H1 (cell line): ENCODE measurements around the gene STRA8. TPM values are rescaled to one million over a fixed set of nuclear protein-coding genes. Genes with fewer than 3 reads are reported as not detected.

Experiments used
- CTCF ChIA-PET: fragments of 300-600 bp; sonication (Branson Sonifier 250); formaldehyde crosslinking; loops from one replicate; lab custom pipeline; 2021; ENCODE audit not compliant: partially characterized antibody; lab: Charles Lee
- POLR2A ChIA-PET: fragments of 300-600 bp; sonication (Branson Sonifier 250); formaldehyde crosslinking; loops from one replicate; lab custom pipeline; 2021; ENCODE audit warnings: inconsistent platforms; ENCODE audit not compliant: partially characterized antibody; lab: Charles Lee
- DNase-seq, 2 experiments: peaks; one replicate each; pipeline versions ENCODE4 v3.0.0 to v3.0.0-alpha.2; 2010 to 2022; ENCODE audit warnings: low spot score in 2 of 2, low read depth in 1 of 2, mixed read lengths in 1 of 2
- FAIRE-seq: peaks from 2 replicates; lab custom pipeline; 2011; peaks lifted over from hg19 to GRCh38; lab: Jason Lieb, UNC
- H2AFZ ChIP-seq: 2 replicates; pipeline ENCODE4 v1.8.1; 2012; ENCODE audit warnings: low read length, inconsistent platforms
- H2AK5ac ChIP-seq: 2 replicates; pipeline ENCODE4 v1.6.1; 2013; ENCODE audit warnings: low read depth, low read length
- H2BK120ac ChIP-seq: replicated peaks from 2 replicates; pipeline ENCODE3; 2013; ENCODE audit warnings: low read depth, low read length, inconsistent platforms
- H2BK12ac ChIP-seq: 2 replicates; pipeline ENCODE4 v1.6.1; 2013; ENCODE audit warnings: low read depth, low read length
- H2BK15ac ChIP-seq: 2 replicates; pipeline ENCODE4 v1.6.1; 2013; ENCODE audit warnings: low read length
- H2BK20ac ChIP-seq: 2 replicates; pipeline ENCODE4 v1.6.1; 2013; ENCODE audit warnings: low read length
- H2BK5ac ChIP-seq: 2 replicates; pipeline ENCODE4 v1.6.1; 2013; ENCODE audit warnings: low read depth, low read length
- H3K14ac ChIP-seq: 2 replicates; pipeline ENCODE4 v1.6.1; 2013; ENCODE audit warnings: inconsistent platforms; ENCODE audit not compliant: insufficient read length
- H3K18ac ChIP-seq: 2 replicates; pipeline ENCODE4 v1.6.1; 2013; ENCODE audit warnings: low read length; ENCODE audit errors: extremely low read depth
- H3K23ac ChIP-seq: 2 replicates; pipeline ENCODE4 v1.6.1; 2013; ENCODE audit warnings: inconsistent platforms; ENCODE audit not compliant: insufficient read length
- H3K23me2 ChIP-seq: 2 replicates; pipeline ENCODE4 v1.6.1; 2013; ENCODE audit warnings: low read depth, low read length
- H3K27ac ChIP-seq: 2 replicates; pipeline ENCODE4 v1.6.1; 2011; ENCODE audit warnings: low read depth, low read length, inconsistent platforms
- H3K27me3 ChIP-seq, 4 experiments: replicated peaks in 1 of 4; 1 replicate in 1 of 4; 2 replicates in 3 of 4; pipeline versions ENCODE4 v1.6.1 to v1.8.1; 2011 to 2013; ENCODE audit warnings: low read length in 3 of 4, mild to moderate bottlenecking in 3 of 4, inconsistent platforms in 2 of 4, mixed read lengths in 2 of 4, moderate library complexity in 1 of 4; ENCODE audit not compliant: control insufficient read depth in 3 of 4, insufficient read depth in 3 of 4; ENCODE audit errors: extremely low read depth in 1 of 4
- H3K36me3 ChIP-seq, 4 experiments: 2 replicates each; pipeline versions ENCODE4 v1.6.1 to v1.8.1; 2011 to 2013; ENCODE audit warnings: mild to moderate bottlenecking in 4 of 4, low read length in 3 of 4, moderate library complexity in 2 of 4, control low read depth in 1 of 4, inconsistent platforms in 1 of 4; ENCODE audit not compliant: insufficient read depth in 4 of 4, control insufficient read depth in 2 of 4
- H3K4ac ChIP-seq: replicated peaks from 2 replicates; pipeline ENCODE3; 2013; ENCODE audit warnings: low read length, low read depth, mixed read lengths, inconsistent platforms; ENCODE audit not compliant: insufficient read length
- H3K4me1 ChIP-seq, 4 experiments: replicated peaks in 1 of 4; 1 replicate in 1 of 4; 2 replicates in 3 of 4; pipeline versions ENCODE4 v1.6.1 to v1.8.1; 2011 to 2013; ENCODE audit warnings: low read length in 3 of 4, inconsistent platforms in 2 of 4, mixed read lengths in 1 of 4; ENCODE audit not compliant: insufficient read depth in 4 of 4, control insufficient read depth in 3 of 4
- H3K4me2 ChIP-seq, 2 experiments: 2 replicates each; pipeline versions ENCODE4 v1.6.1 to v1.8.1; 2011 to 2013; ENCODE audit warnings: low read depth in 2 of 2, low read length in 2 of 2, control low read depth in 1 of 2, inconsistent platforms in 1 of 2, mild to moderate bottlenecking in 1 of 2; ENCODE audit not compliant: insufficient read depth in 1 of 2
- H3K4me3 ChIP-seq, 4 experiments: fragments of 200-600, 300-600 bp in 1 of 4; sonication (generic), shearing (Covaris generic), sonication (Bioruptor Twin) in 1 of 4; 2 replicates each; pipeline versions ENCODE4 v1.5.1 to v1.8.1; 2011 to 2016; ENCODE audit warnings: low read length in 4 of 4, low read depth in 3 of 4, control low read depth in 2 of 4, inconsistent platforms in 2 of 4, mild to moderate bottlenecking in 2 of 4, mixed read lengths in 1 of 4, moderate library complexity in 1 of 4; ENCODE audit not compliant: insufficient read depth in 2 of 4; ENCODE audit errors: extremely low read depth in 1 of 4
- H3K56ac ChIP-seq: replicated peaks from 2 replicates; pipeline ENCODE3; 2013; ENCODE audit warnings: low read depth, mild to moderate bottlenecking, mixed read lengths, low read length, inconsistent platforms; ENCODE audit not compliant: insufficient read length
- H3K79me1 ChIP-seq: 2 replicates; pipeline ENCODE4 v1.6.1; 2013; ENCODE audit warnings: low read depth, low read length, control low read depth
- H3K79me2 ChIP-seq, 2 experiments: 2 replicates each; pipeline versions ENCODE4 v1.6.1 to v1.8.1; 2012 to 2013; ENCODE audit warnings: low read length in 2 of 2, mild to moderate bottlenecking in 2 of 2, inconsistent platforms in 1 of 2; ENCODE audit not compliant: insufficient read depth in 2 of 2, control insufficient read depth in 1 of 2
- H3K9ac ChIP-seq, 4 experiments: replicated peaks in 1 of 4; 1 replicate in 1 of 4; 2 replicates in 3 of 4; pipeline versions ENCODE4 v1.6.1 to v1.8.1; 2011 to 2013; ENCODE audit warnings: low read depth in 3 of 4, low read length in 3 of 4, control low read depth in 2 of 4, mild to moderate bottlenecking in 2 of 4, moderate library complexity in 2 of 4, inconsistent platforms in 1 of 4; ENCODE audit errors: extremely low read depth in 1 of 4
- H3K9me3 ChIP-seq, 2 experiments: 2 replicates each; pipeline versions ENCODE4 v1.6.1 to v1.8.1; 2012 to 2013; ENCODE audit warnings: mild to moderate bottlenecking in 2 of 2, moderate library complexity in 2 of 2, control low read depth in 1 of 2, inconsistent platforms in 1 of 2, low read depth in 1 of 2, low read length in 1 of 2, mixed read lengths in 1 of 2; ENCODE audit not compliant: insufficient read depth in 2 of 2
- H4K20me1 ChIP-seq, 2 experiments: replicated peaks in 1 of 2; 2 replicates each; pipeline versions ENCODE3 to v1.8.1; 2011 to 2013; ENCODE audit warnings: inconsistent platforms in 2 of 2, low read length in 2 of 2, mild to moderate bottlenecking in 1 of 2; ENCODE audit not compliant: insufficient read depth in 2 of 2, control insufficient read depth in 1 of 2
- H4K5ac ChIP-seq: 2 replicates; pipeline ENCODE4 v1.6.1; 2013; ENCODE audit warnings: low read length, low read depth, mixed read lengths, inconsistent platforms; ENCODE audit not compliant: insufficient read length
- H4K8ac ChIP-seq: 2 replicates; pipeline ENCODE4 v1.8.0; 2013; ENCODE audit warnings: mild to moderate bottlenecking, moderate library complexity, low read length, inconsistent platforms; ENCODE audit not compliant: insufficient read depth; ENCODE audit errors: extremely low read depth
- H4K91ac ChIP-seq: replicated peaks from 2 replicates; pipeline ENCODE3; 2013; ENCODE audit warnings: low read length, mixed read lengths, inconsistent platforms; ENCODE audit not compliant: insufficient read length
- BRCA1 ChIP-seq: IDR thresholded peaks from 2 replicates; pipeline ENCODE4 v1.6.1; 2012; ENCODE audit warnings: low read depth, low read length, improper control_type of control experiment
- CTCF ChIP-seq, 3 experiments: IDR thresholded peaks; 1 replicate in 2 of 3; 2 replicates in 1 of 3; pipeline versions ENCODE4 v1.5.1 to v1.6.1; 2011; ENCODE audit warnings: low read length in 3 of 3, mild to moderate bottlenecking in 3 of 3, inconsistent platforms in 2 of 3, low read depth in 1 of 3, moderate library complexity in 1 of 3; ENCODE audit not compliant: insufficient read depth in 1 of 3; ENCODE audit errors: control extremely low read depth in 1 of 3
- E2F6 ChIP-seq: IDR thresholded peaks from 2 replicates; pipeline ENCODE4 v1.6.1; 2012; ENCODE audit warnings: inconsistent platforms
- HDAC2 ChIP-seq, 2 experiments: fragments of 300-600 bp in 1 of 2; sonication (generic) in 1 of 2; IDR thresholded peaks; 2 replicates each; pipeline ENCODE4 v1.6.1; 2011 to 2012; ENCODE audit warnings: low read depth in 2 of 2, low read length in 2 of 2, mild to moderate bottlenecking in 2 of 2, moderate library complexity in 2 of 2, borderline replicate concordance in 1 of 2, inconsistent platforms in 1 of 2
- JUN ChIP-seq: IDR thresholded peaks from 2 replicates; pipeline ENCODE4 v1.6.1; 2011; ENCODE audit warnings: low read depth, mild to moderate bottlenecking, improper control_type of control experiment, low read length
- RAD21 ChIP-seq, 2 experiments: IDR thresholded peaks in 1 of 2; conservative IDR thresholded peaks in 1 of 2; 2 replicates each; pipeline ENCODE4 v1.6.1; 2011; ENCODE audit warnings: low read depth in 2 of 2, low read length in 2 of 2, improper control_type of control experiment in 1 of 2, inconsistent platforms in 1 of 2, mild to moderate bottlenecking in 1 of 2, moderate library complexity in 1 of 2
- SAP30 ChIP-seq: fragments of 300-600 bp; sonication (generic); IDR thresholded peaks from 2 replicates; pipeline ENCODE4 v1.7.1; 2012; ENCODE audit warnings: low read length, moderate library complexity, mild to moderate bottlenecking, inconsistent platforms; ENCODE audit not compliant: insufficient read depth, insufficient replicate concordance
- SUZ12 ChIP-seq: fragments of 200-600 bp; sonication (generic); IDR thresholded peaks from 2 replicates; pipeline ENCODE4 v1.6.1; 2012; ENCODE audit warnings: mild to moderate bottlenecking, inconsistent platforms, low read length, moderate library complexity, mixed read lengths
- whole genome bisulfite sequencing, 2 experiments: shearing (Covaris generic) in 1 of 2; methylation state at CpG; one replicate each; pipeline versions ENCODE4 v1.1.6 to v1.1.7; 2013 to 2015; ENCODE audit warnings: low lambda C conversion rate in 2 of 2, mixed read lengths in 2 of 2, inconsistent platforms in 1 of 2, low coverage in 1 of 2, missing lambda C conversion rate in 1 of 2; ENCODE audit not compliant: insufficient replicate concordance in 2 of 2, insufficient coverage in 1 of 2, insufficient read length in 1 of 2; ENCODE audit errors: extremely low coverage in 1 of 2, missing lambda C conversion rate in 1 of 2; 5-methylcytosine and 5-hydroxymethylcytosine counted together
- polyA plus RNA-seq, 7 experiments: library from polyadenylated mRNA; depleted of rRNA in 3 of 7; stranded (reverse) in 5 of 7; unstranded in 2 of 7; fragments of >200 nt in 5 of 7; fragments of 200-250 nt in 2 of 7; gene quantifications; 1 replicate in 5 of 7; 2 replicates in 1 of 7; 4 replicates in 1 of 7; pipeline versions ENCODE4 v1.2.1 to v1.2.3, GENCODE V29; 2011 to 2013; ENCODE audit warnings: missing spikeins in 2 of 7, mixed read lengths in 2 of 7
- total RNA-seq: library from RNA; stranded (reverse); fragmentation: NEBNext Ultra II Directional; extraction: Animal tissue kit (Norgen Biotek cat#: 25700); gene quantifications from 2 replicates; pipeline ENCODE4 v1.2.1, GENCODE V29; 2021

The STRA8 gene
- total and polyA plus RNA-seq, 2 of the 8 experiments (the other 6 are each of a cell fraction or from before 2014, with no cell fraction given), result not detected

GRCh38 chr7:135257790-135258189 lies 24.2 kb downstream of the STRA8 start:
- Histone ChIP-seq H4K8ac (no peak overlapping the region), H3K14ac (no peak overlapping the region), H3K23ac (no peak overlapping the region), H3K27ac (no peak overlapping the region), H3K36me3 (no peaks in the 10 kb centered on the region), H2BK20ac (no peak overlapping the region), H3K27me3 (no peaks in the 10 kb centered on the region; a peak in 2 of 7 replicates), H3K4me3 (no peak overlapping the region), H3K4me1 (peaks cover 0 to 5% (median 4%) of the 10 kb centered on the region in 4 experiments; a peak in 4 of 7 replicates), H2BK120ac (no peak overlapping the region), H3K79me1 (no peaks in the 10 kb centered on the region), H3K79me2 (no peaks in the 10 kb centered on the region), H2BK5ac (no peak overlapping the region), H3K23me2 (no peaks in the 10 kb centered on the region), H2AFZ (no peak overlapping the region), H2AK5ac (no peak overlapping the region), H3K56ac (no peak overlapping the region), H2BK12ac (no peak overlapping the region), H4K5ac (no peak overlapping the region), H3K4ac (no peak overlapping the region), H3K9me3 (no peaks in the 10 kb centered on the region), H3K18ac (no peak overlapping the region), H2BK15ac (no peak overlapping the region), H3K4me2 (no peak overlapping the region), H4K91ac (no peak overlapping the region), H3K9ac (no peak overlapping the region), H4K20me1 (no peaks in the 10 kb centered on the region)
- FAIRE-seq (no peak), DNase-seq (no peak)
- ChIA-PET POLR2A (no interaction called here), CTCF (interaction anchor here (1.2 to 1.5 kb wide), 2 partner anchors 17 to 22 kb away, joined by 5 read pairs; no protein-coding TSS in a partner anchor)
- WGBS, 2 experiments, result 91% methylated on average over 4 of the region's 4 CpGs; no CpG with 5 or more reads in 1 of the 2 experiments
- TF ChIP-seq JUN (no peak), BRCA1 (no peak), E2F6 (no peak), CTCF (IDR thresholded peaks at IDR 0.05; ENCODE audit: control extremely low read depth in 1 of 3, insufficient read depth in 1 of 3, low read depth in 1 of 3, low read length in 3 of 3) (no peak), SAP30 (no peak), RAD21 (IDR thresholded peaks at IDR 0.05 in 1 of 2, conservative IDR thresholded peaks at IDR 0.05 in 1 of 2; ENCODE audit: low read depth in 2 of 2, low read length in 2 of 2) (no peak), HDAC2 (IDR thresholded peaks at IDR 0.05; ENCODE audit: borderline replicate concordance in 1 of 2, low read depth in 2 of 2, low read length in 2 of 2) (no peak), SUZ12 (no peak)
